ENCODE measurements around the gene SMARCA5. TPM values are rescaled to one million over a fixed set of nuclear protein-coding genes. Genes with fewer than 3 reads are reported as not detected.

SMARCA5 gene
- total and polyA plus RNA-seq, 9 of the 15 experiments (the other 6 are each of a cell fraction or from before 2014, with no cell fraction given) = 21.6 to 57.8 (median 34.6) TPM

- TF ChIP-seq NFIC (IDR thresholded peaks at IDR 0.05) = peak; percentile 62
- TF ChIP-seq RBBP5 (IDR thresholded peaks at IDR 0.05; ENCODE audit: borderline replicate concordance, insufficient read depth, low read length, poor library complexity, severe bottlenecking) = no peak
- Histone ChIP-seq H3K4me3 (no peak overlapping the region), H2AFZ (ENCODE audit: low read depth, low read length) (no peak overlapping the region), H3K4me1 (replicated peaks in 1 of 2; ENCODE audit: control insufficient read depth in 2 of 2, insufficient read depth in 2 of 2, low read length in 2 of 2) (no peaks in the 10 kb centered on the region), H3K9ac (ENCODE audit: insufficient read depth in 1 of 2, low read depth in 2 of 2, low read length in 2 of 2) (no peak overlapping the region), H3K27me3 (ENCODE audit: control insufficient read depth in 2 of 2, insufficient read depth in 2 of 2, low read length in 2 of 2) (peaks cover 3 to 11% of the 10 kb centered on the region in 2 experiments; a peak in 3 of 5 replicates), H3K4me2 (ENCODE audit: insufficient read depth, low read length) (no peak overlapping the region), H3K9me1 (ENCODE audit: control insufficient read depth, insufficient read depth, low read length) (no peaks in the 10 kb centered on the region), H3K79me2 (ENCODE audit: control insufficient read depth, insufficient read depth, low read length) (no peaks in the 10 kb centered on the region), H3K9me3 (replicated peaks; ENCODE audit: control insufficient read depth, insufficient read depth, low read depth, low read length) (no peaks in the 10 kb centered on the region; the same call in 1 of the 2 replicates), H3K36me3 (ENCODE audit: control insufficient read depth, insufficient read depth, low read length) (no peaks in the 10 kb centered on the region), H4K20me1 (replicated peaks; ENCODE audit: control insufficient read depth, insufficient read depth, low read length) (no peaks in the 10 kb centered on the region), H3K27ac (ENCODE audit: extremely low read depth, low read depth, low read length) (no peak overlapping the region)
- DNase-seq (ENCODE audit: extremely low read depth in 1 of 4, low spot score in 3 of 4) (peak in 1 of 4 experiments; percentile 10), ATAC-seq (no peak), FAIRE-seq (no peak)
- POLR2A ChIA-PET = no interaction called here
- BruUV-seq (replicated peaks) = no TSS peak
- CTCF ChIA-PET (ENCODE audit: low intra/inter-chr PET ratio) = no interaction called here
- in situ Hi-C loops (cut with MboI) = no loop called here
- intact Hi-C loops (cut with micrococcal nuclease) = loop anchor here (10.0 kb wide), 1 partner anchor 1451 kb away; no protein-coding TSS in a partner anchor
These were observed 61.8 kb downstream of the SMARCA5 start for GRCh38 chr4:143575331-143575730.

- Histone ChIP-seq H3K27me3 (ENCODE audit: control insufficient read depth in 2 of 2, insufficient read depth in 2 of 2, low read length in 2 of 2) (peaks cover 3 to 26% of the 10 kb centered on the region in 2 experiments; a peak in 3 of 5 replicates), H3K9ac (ENCODE audit: insufficient read depth in 1 of 2, low read depth in 2 of 2, low read length in 2 of 2) (no peak overlapping the region), H3K4me1 (replicated peaks in 1 of 2; ENCODE audit: control insufficient read depth in 2 of 2, insufficient read depth in 2 of 2, low read length in 2 of 2) (no peaks in the 10 kb centered on the region), H3K4me3 (no peak overlapping the region), H3K27ac (ENCODE audit: extremely low read depth, low read depth, low read length) (no peak overlapping the region), H3K79me2 (ENCODE audit: control insufficient read depth, insufficient read depth, low read length) (no peaks in the 10 kb centered on the region), H2AFZ (ENCODE audit: low read depth, low read length) (0 out of 2 replicates have a peak overlapping the region, but pooled peaks have one; percentile 16), H3K9me3 (replicated peaks; ENCODE audit: control insufficient read depth, insufficient read depth, low read depth, low read length) (0 out of 2 replicates have a peak, but pooled peaks cover 4% of the 10 kb centered on the region), H4K20me1 (replicated peaks; ENCODE audit: control insufficient read depth, insufficient read depth, low read length) (no peaks in the 10 kb centered on the region), H3K9me1 (ENCODE audit: control insufficient read depth, insufficient read depth, low read length) (no peaks in the 10 kb centered on the region), H3K36me3 (ENCODE audit: control insufficient read depth, insufficient read depth, low read length) (no peaks in the 10 kb centered on the region), H3K4me2 (ENCODE audit: insufficient read depth, low read length) (no peak overlapping the region)
- ATAC-seq = peak; percentile 69
- CTCF ChIA-PET (ENCODE audit: low intra/inter-chr PET ratio) = no interaction called here
- intact Hi-C loops (cut with micrococcal nuclease) = no loop called here
- BruUV-seq (replicated peaks) = no TSS peak
- in situ Hi-C loops (cut with MboI) = no loop called here
- TF ChIP-seq CTCF (IDR thresholded peaks at IDR 0.05 in 2 of 3, conservative IDR thresholded peaks at IDR 0.05 in 1 of 3; ENCODE audit: insufficient read depth in 2 of 3, low read depth in 1 of 3, low read length in 3 of 3) = 0 out of 6 replicates have a peak, but pooled peaks of 1 of the 3 experiments have one; percentile 13
- 0 out of 2 replicates have a peak, but pooled peaks have one; percentile 5 for TF ChIP-seq SMC3 (conservative IDR thresholded peaks at IDR 0.05; ENCODE audit: insufficient read depth, low read depth, low read length)
- TF ChIP-seq RAD21 (CRISPR knock-in tag; conservative IDR thresholded peaks at IDR 0.05 in 1 of 2, IDR thresholded peaks at IDR 0.05 in 1 of 2) = 0 out of 4 replicates have a peak, but pooled peaks of 1 of the 2 experiments have one; percentile 17
- no peak for TF ChIP-seq RFX7 (CRISPR knock-in tag; IDR thresholded peaks at IDR 0.05)
- no peak for TF ChIP-seq BDP1 (IDR thresholded peaks at IDR 0.05; ENCODE audit: insufficient read depth, insufficient read length)
- 6% methylated on average over 3 of the region's 3 CpGs for WGBS (ENCODE audit: insufficient coverage, low coverage, missing lambda C conversion rate)
- no peak for FAIRE-seq
- DNase-seq (ENCODE audit: extremely low read depth in 1 of 4, low spot score in 3 of 4) = no peak
- POLR2A ChIA-PET = interaction anchor here (0.7 kb wide), 1 partner anchor 10 kb away, joined by 3 read pairs; no protein-coding TSS in a partner anchor
These were observed 67.9 kb downstream of the SMARCA5 start for GRCh38 chr4:143581331-143581946.

Data from K562 (cell line).